Loucy (cell line): ENCODE results near the gene DAGLB.

Experiments
- H2AFZ ChIP-seq: fragments of 200-600 bp; sonication (generic); 2 replicates; pipeline ENCODE4 v1.6.0; 2016; ENCODE audit warnings: antibody characterized with exemption, mild to moderate bottlenecking, low read length, moderate library complexity
- H3F3A ChIP-seq: fragments of 200-600 bp; 2 replicates; pipeline ENCODE4 v1.6.0; 2016; ENCODE audit warnings: antibody characterized with exemption, low read depth, mild to moderate bottlenecking
- H3K27me3 ChIP-seq: fragments of 200-600 bp; sonication (generic); 2 replicates; pipeline ENCODE4 v1.6.1; 2014; ENCODE audit warnings: low read length, mild to moderate bottlenecking; ENCODE audit not compliant: insufficient read depth, poor library complexity, severe bottlenecking
- H3K36me3 ChIP-seq: fragments of 200-600 bp; sonication (generic); 2 replicates; pipeline ENCODE4 v1.6.1; 2016; ENCODE audit warnings: low read length; ENCODE audit not compliant: insufficient read depth
- H3K4me1 ChIP-seq: fragments of 200-600 bp; sonication (generic); 2 replicates; pipeline ENCODE4 v1.5.1; 2014; ENCODE audit warnings: low read length, mild to moderate bottlenecking; ENCODE audit not compliant: insufficient read depth, poor library complexity, severe bottlenecking
- H3K4me2 ChIP-seq: fragments of 200-600 bp; sonication (generic); 2 replicates; pipeline ENCODE4 v1.6.0; 2014; ENCODE audit warnings: antibody characterized with exemption, low read length, low read depth, mild to moderate bottlenecking; ENCODE audit not compliant: poor library complexity, severe bottlenecking
- H3K4me3 ChIP-seq: fragments of 200-600 bp; sonication (generic); 2 replicates; pipeline ENCODE4 v1.5.1; 2014; ENCODE audit warnings: low read length, mild to moderate bottlenecking, mixed read lengths; ENCODE audit not compliant: poor library complexity, severe bottlenecking
- H3K79me2 ChIP-seq: fragments of 200-600 bp; sonication (generic); 2 replicates; pipeline ENCODE4 v1.6.1; 2014; ENCODE audit warnings: low read length; ENCODE audit not compliant: insufficient read depth
- H3K9ac ChIP-seq: fragments of 200-600 bp; sonication (generic); 2 replicates; pipeline ENCODE4 v1.6.0; 2014; ENCODE audit warnings: mild to moderate bottlenecking, low read depth, low read length, moderate library complexity; ENCODE audit not compliant: poor library complexity, severe bottlenecking
- H3K9me2 ChIP-seq: fragments of 200-600 bp; sonication (generic); replicated peaks from 2 replicates; pipeline ENCODE4 v1.6.1; 2016; ENCODE audit warnings: low read depth, low read length, mixed read lengths
- H3K9me3 ChIP-seq: fragments of 200-600 bp; sonication (generic); 2 replicates; pipeline ENCODE4 v1.6.1; 2014; ENCODE audit warnings: mild to moderate bottlenecking, antibody characterized with exemption, low read length, low read depth; ENCODE audit not compliant: insufficient read depth
- H4K20me1 ChIP-seq: fragments of 200-600 bp; sonication (generic); 2 replicates; pipeline ENCODE4 v1.6.0; 2014; ENCODE audit warnings: antibody characterized with exemption, low read length, mild to moderate bottlenecking; ENCODE audit not compliant: insufficient read depth, poor library complexity, severe bottlenecking
- EZH2phosphoT487 ChIP-seq: fragments of 200-600 bp; IDR thresholded peaks from 2 replicates; pipeline ENCODE4 v1.6.1; 2018; ENCODE audit warnings: antibody characterized with exemption, mild to moderate bottlenecking, moderate library complexity, borderline replicate concordance
- TF ChIP-seq, protein P1 (sequence below): fragments of 200-600 bp; sonication (generic); conservative IDR thresholded peaks from 2 replicates; pipeline ENCODE4 v1.5.1; 2014; ENCODE audit warnings: mild to moderate bottlenecking, antibody characterized with exemption, low read length

The DAGLB gene

DNA sequence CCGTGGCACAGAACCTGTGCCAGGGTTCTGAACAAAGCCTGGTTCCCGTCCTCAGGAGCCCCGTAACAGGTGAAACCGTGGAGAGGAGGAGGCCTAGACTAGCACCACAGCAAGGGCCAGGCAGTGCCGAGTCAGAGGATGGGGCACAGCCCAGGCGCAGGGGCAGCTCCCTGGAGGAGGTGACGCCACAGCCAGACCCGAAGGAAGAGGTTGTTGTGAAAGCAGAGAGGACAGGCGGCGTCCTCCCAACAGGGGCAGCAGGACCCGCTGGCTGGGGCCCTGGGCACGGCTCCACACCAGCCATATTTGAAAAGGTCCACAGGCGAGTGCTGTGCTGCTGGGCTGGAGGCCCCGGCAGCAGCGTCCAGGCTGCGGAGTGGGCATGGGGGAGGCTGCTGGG is 25.7 kb downstream of the DAGLB start:
- Histone ChIP-seq H3K36me3 (peaks cover 26% of the 10 kb centered on the region; the same call in 1 of the 2 replicates), H3F3A (no peaks in the 10 kb centered on the region), H3K9me3 (no peaks in the 10 kb centered on the region), H3K79me2 (no peaks in the 10 kb centered on the region), H3K4me2 (no peak overlapping the region), H3K4me1 (no peaks in the 10 kb centered on the region), H3K4me3 (no peak overlapping the region), H3K9me2 (no peaks in the 10 kb centered on the region), H2AFZ (no peak overlapping the region), H4K20me1 (no peaks in the 10 kb centered on the region), H3K9ac (no peak overlapping the region), H3K27me3 (no peaks in the 10 kb centered on the region)
- TF ChIP-seq, protein P1, sequence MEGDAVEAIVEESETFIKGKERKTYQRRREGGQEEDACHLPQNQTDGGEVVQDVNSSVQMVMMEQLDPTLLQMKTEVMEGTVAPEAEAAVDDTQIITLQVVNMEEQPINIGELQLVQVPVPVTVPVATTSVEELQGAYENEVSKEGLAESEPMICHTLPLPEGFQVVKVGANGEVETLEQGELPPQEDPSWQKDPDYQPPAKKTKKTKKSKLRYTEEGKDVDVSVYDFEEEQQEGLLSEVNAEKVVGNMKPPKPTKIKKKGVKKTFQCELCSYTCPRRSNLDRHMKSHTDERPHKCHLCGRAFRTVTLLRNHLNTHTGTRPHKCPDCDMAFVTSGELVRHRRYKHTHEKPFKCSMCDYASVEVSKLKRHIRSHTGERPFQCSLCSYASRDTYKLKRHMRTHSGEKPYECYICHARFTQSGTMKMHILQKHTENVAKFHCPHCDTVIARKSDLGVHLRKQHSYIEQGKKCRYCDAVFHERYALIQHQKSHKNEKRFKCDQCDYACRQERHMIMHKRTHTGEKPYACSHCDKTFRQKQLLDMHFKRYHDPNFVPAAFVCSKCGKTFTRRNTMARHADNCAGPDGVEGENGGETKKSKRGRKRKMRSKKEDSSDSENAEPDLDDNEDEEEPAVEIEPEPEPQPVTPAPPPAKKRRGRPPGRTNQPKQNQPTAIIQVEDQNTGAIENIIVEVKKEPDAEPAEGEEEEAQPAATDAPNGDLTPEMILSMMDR: no peak
- TF ChIP-seq EZH2phosphoT487: no peak

GRCh38 chr7:6420680-6421079 is 27.1 kb downstream of the DAGLB start:
- no peak overlapping the region for H2AFZ ChIP-seq
- no peak for TF ChIP-seq EZH2phosphoT487
- TF ChIP-seq, protein P1: no peak
- H3K4me3 ChIP-seq: no peak overlapping the region
- H3K36me3 ChIP-seq: peaks cover 30% of the 10 kb centered on the region; the same call in 1 of the 2 replicates
- H4K20me1 ChIP-seq: no peaks in the 10 kb centered on the region
- H3F3A ChIP-seq: no peaks in the 10 kb centered on the region
- H3K9me2 ChIP-seq: no peaks in the 10 kb centered on the region
- no peaks in the 10 kb centered on the region for H3K9me3 ChIP-seq
- H3K4me1 ChIP-seq: no peaks in the 10 kb centered on the region
- no peaks in the 10 kb centered on the region for H3K79me2 ChIP-seq
- H3K9ac ChIP-seq: no peak overlapping the region
- no peaks in the 10 kb centered on the region for H3K27me3 ChIP-seq
- no peak overlapping the region for H3K4me2 ChIP-seq

DNA sequence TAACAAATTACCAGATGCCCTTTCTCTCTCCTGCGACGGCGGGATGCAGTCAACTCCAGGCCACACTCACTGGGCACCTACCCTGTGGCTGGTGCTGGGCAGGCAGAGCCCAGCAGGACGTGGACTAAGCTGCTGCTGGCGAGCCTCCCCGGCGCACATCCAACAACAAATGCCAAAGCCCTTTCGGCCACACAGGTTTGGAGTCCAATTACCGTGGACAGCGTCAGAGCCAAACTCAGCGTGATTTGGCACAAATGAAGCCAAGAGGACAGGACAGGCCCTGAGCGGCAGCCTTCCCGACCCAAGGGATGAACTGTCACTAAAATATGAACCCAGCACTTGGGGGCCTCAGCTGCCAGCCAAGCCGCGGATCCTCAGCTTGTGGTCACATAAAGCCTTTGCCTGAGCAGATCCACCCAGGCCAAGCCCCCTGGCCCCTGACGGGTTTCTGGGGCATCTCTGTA is 28.4 kb downstream of the DAGLB start:
- Histone ChIP-seq H3F3A (no peaks in the 10 kb centered on the region), H3K36me3 (peaks cover 29% of the 10 kb centered on the region; the same call in 1 of the 2 replicates)

More for the DNA sequence above, 28.4 kb downstream of the DAGLB start:
- no peak overlapping the region for H3K9ac ChIP-seq
- H3K4me1 ChIP-seq: no peaks in the 10 kb centered on the region
- H3K9me3 ChIP-seq: no peaks in the 10 kb centered on the region
- TF ChIP-seq EZH2phosphoT487: no peak
- TF ChIP-seq, protein P1: no peak
- H2AFZ ChIP-seq: no peak overlapping the region
- H3K4me3 ChIP-seq: no peak overlapping the region
- H3K27me3 ChIP-seq: no peaks in the 10 kb centered on the region
- H4K20me1 ChIP-seq: no peaks in the 10 kb centered on the region
- H3K9me2 ChIP-seq: no peaks in the 10 kb centered on the region
- H3K79me2 ChIP-seq: no peaks in the 10 kb centered on the region
- H3K4me2 ChIP-seq: no peak overlapping the region
